ENCODE results near the gene STK33.
A peak's percentile ranks its signal among the peaks of the same experiment; 100 is the strongest.

The STK33 gene

DNA sequence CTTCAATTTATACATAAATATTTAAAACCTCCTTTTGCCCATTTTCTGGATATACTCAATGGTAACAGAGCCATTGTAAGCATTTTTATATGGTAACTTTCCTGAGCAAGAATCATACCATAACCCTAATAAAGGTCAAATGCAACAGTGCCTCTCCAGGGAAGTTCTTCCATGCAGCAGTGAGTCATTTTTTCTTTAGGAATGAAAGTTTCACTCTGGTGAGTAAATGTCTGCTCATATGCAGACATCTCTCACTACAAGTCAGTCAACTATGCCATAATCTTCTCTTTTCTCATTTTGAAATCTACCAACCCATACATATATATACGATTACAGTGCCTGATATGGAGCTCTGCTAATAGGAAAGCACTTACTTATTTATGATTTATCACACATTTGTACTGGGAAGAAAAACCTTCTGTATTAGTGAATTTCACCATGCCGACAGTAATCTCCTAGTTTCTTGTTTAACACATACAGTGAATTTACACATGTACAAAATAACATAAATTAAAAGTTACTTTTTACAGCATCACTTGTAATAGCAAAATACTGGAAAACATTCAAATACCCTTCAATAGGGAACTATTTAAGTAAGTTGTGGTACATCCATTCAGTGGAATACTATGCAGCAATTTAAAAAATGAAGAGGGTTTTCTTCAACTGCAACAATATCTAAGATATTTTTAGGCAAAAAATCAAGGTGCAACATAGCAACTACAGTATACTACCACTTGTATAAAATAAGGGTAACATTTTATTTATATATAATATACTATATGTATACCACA is 16.0 kb downstream of the STK33 start:
- H3K27ac ChIP-seq (ENCODE audit: extremely low read depth, low read depth, low read length): no peak overlapping the region
- ChIA-PET CTCF (interaction anchor here (0.7 to 1.7 kb wide), 2 partner anchors 10 to 729 kb away, joined by 3 to 10 read pairs; no protein-coding TSS in a partner anchor), POLR2A (no interaction called here)
- H3K36me3 ChIP-seq (ENCODE audit: control insufficient read depth in 2 of 2, insufficient read depth in 1 of 2, low read length in 2 of 2): no peaks in the 10 kb centered on the region
- no peak overlapping the region for H3K4me3 ChIP-seq (ENCODE audit: low read depth, low read length)
- no peaks in the 10 kb centered on the region for H3K4me1 ChIP-seq (ENCODE audit: control insufficient read depth, insufficient read depth, low read length)
- H3K9me3 ChIP-seq (ENCODE audit: control insufficient read depth, insufficient read depth, low read depth, low read length): no peaks in the 10 kb centered on the region
- TF ChIP-seq ZNF830 (tag by site-specific recombination; IDR thresholded peaks at IDR 0.05; ENCODE audit: low read depth) (no peak), SETDB1 (IDR thresholded peaks at IDR 0.05; ENCODE audit: insufficient read length, low read length) (peak; percentile 41), ZNF660 (tag by site-specific recombination; IDR thresholded peaks at IDR 0.05) (peak; percentile 76; the same call in 1 of the 2 replicates), ZNF146 (tag by site-specific recombination; IDR thresholded peaks at IDR 0.05) (0 out of 2 replicates have a peak, but pooled peaks have one; percentile 10)

DNA sequence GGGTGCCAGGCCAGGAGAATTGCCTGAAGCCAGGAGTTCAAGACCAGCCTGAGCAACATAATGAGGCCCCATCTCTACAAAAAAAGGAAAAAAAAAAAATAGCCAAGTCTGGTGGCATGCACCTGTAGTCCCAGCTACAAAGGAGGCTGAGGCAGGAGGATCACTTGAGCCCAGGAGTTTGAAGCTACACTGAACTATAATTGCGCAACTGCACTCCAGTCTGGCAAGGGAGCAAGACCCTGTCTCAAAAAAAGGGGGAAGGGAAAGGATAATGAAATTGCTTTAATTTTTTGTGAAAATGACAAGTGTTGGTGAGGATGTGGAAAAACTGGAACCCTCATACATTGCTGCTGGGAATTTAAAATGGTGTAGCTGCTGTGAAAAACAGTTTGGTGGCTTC is 19.2 kb downstream of the STK33 start:
- no peaks in the 10 kb centered on the region for H3K9me3 ChIP-seq (ENCODE audit: control insufficient read depth, insufficient read depth, low read depth, low read length)
- H3K36me3 ChIP-seq (ENCODE audit: control insufficient read depth in 2 of 2, insufficient read depth in 1 of 2, low read length in 2 of 2): no peaks in the 10 kb centered on the region
- ChIA-PET POLR2A (no interaction called here), CTCF (interaction anchor here (1.3 to 1.8 kb wide), 2 partner anchors 8 to 113 kb away, joined by 3 to 10 read pairs; no protein-coding TSS in a partner anchor)
- H3K4me3 ChIP-seq (ENCODE audit: low read depth, low read length): no peak overlapping the region
- H3K27ac ChIP-seq (ENCODE audit: extremely low read depth, low read depth, low read length): no peak overlapping the region
- no peak for TF ChIP-seq ATF2 (tag by site-specific recombination; IDR thresholded peaks at IDR 0.05; ENCODE audit: low read depth)
- TF ChIP-seq ZNF626 (tag by site-specific recombination; IDR thresholded peaks at IDR 0.05): no peak
- TF ChIP-seq AEBP2 (tag by site-specific recombination; IDR thresholded peaks at IDR 0.05; ENCODE audit: borderline replicate concordance): no peak
- TF ChIP-seq, protein P1, sequence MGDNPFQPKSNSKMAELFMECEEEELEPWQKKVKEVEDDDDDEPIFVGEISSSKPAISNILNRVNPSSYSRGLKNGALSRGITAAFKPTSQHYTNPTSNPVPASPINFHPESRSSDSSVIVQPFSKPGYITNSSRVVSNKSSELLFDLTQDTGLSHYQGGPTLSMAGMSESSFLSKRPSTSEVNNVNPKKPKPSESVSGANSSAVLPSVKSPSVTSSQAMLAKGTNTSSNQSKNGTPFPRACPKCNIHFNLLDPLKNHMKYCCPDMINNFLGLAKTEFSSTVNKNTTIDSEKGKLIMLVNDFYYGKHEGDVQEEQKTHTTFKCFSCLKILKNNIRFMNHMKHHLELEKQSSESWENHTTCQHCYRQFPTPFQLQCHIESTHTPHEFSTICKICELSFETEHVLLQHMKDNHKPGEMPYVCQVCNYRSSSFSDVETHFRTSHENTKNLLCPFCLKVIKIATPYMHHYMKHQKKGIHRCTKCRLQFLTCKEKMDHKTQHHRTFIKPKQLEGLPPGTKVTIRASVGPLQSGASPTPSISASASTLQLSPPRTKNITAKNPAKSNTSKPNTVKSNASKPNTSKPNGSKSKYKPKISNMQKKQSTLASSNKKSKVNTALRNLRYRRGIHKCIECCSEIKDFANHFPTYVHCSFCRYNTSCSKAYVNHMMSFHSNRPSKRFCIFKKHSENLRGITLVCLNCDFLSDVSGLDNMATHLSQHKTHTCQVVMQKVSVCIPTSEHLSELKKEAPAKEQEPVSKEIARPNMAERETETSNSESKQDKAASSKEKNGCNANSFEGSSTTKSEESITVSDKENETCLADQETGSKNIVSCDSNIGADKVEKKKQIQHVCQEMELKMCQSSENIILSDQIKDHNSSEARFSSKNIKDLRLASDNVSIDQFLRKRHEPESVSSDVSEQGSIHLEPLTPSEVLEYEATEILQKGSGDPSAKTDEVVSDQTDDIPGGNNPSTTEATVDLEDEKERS (tag by site-specific recombination; IDR thresholded peaks at IDR 0.05): no peak
- no peak for TF ChIP-seq WT1 (tag by site-specific recombination; IDR thresholded peaks at IDR 0.05)
- TF ChIP-seq ZNF670 (tag by site-specific recombination; IDR thresholded peaks at IDR 0.05; ENCODE audit: low read depth): no peak
- no peak for TF ChIP-seq ZNF404 (tag by site-specific recombination; IDR thresholded peaks at IDR 0.05)
- TF ChIP-seq EGR2 (tag by site-specific recombination; IDR thresholded peaks at IDR 0.05; ENCODE audit: low read depth): no peak
- no peak for TF ChIP-seq ZSCAN4 (tag by site-specific recombination; IDR thresholded peaks at IDR 0.05)
- no peak for TF ChIP-seq IKZF3 (tag by site-specific recombination; IDR thresholded peaks at IDR 0.05)
- TF ChIP-seq SALL2 (tag by site-specific recombination; IDR thresholded peaks at IDR 0.05; ENCODE audit: borderline replicate concordance): no peak
- no peak for TF ChIP-seq ZFP3 (tag by site-specific recombination; IDR thresholded peaks at IDR 0.05; ENCODE audit: low read depth)
- no peak for TF ChIP-seq ZNF391 (tag by site-specific recombination; IDR thresholded peaks at IDR 0.05; ENCODE audit: borderline replicate concordance, low read depth)
- no peak for TF ChIP-seq ZNF175 (tag by site-specific recombination; IDR thresholded peaks at IDR 0.05)
- TF ChIP-seq ZNF76 (tag by site-specific recombination; IDR thresholded peaks at IDR 0.05; ENCODE audit: borderline replicate concordance, low read depth): no peak
- TF ChIP-seq ZNF561 (tag by site-specific recombination; IDR thresholded peaks at IDR 0.05; ENCODE audit: borderline replicate concordance): no peak
- no peak for TF ChIP-seq ZNF366 (tag by site-specific recombination; conservative IDR thresholded peaks at IDR 0.05)
- TF ChIP-seq HIC1 (tag by site-specific recombination; IDR thresholded peaks at IDR 0.05): no peak
- TF ChIP-seq ZBTB21 (tag by site-specific recombination; IDR thresholded peaks at IDR 0.05): no peak
- no peaks in the 10 kb centered on the region for H3K4me1 ChIP-seq (ENCODE audit: control insufficient read depth, insufficient read depth, low read length)

All from HEK293 (cell line).